Loucy (cell line): ENCODE results near the gene POLR3E.

ENCODE experiments used
- H2AFZ ChIP-seq: fragments of 200-600 bp; sonication (generic); 2 replicates; pipeline ENCODE4 v1.6.0; 2016; ENCODE audit warnings: antibody characterized with exemption, mild to moderate bottlenecking, low read length, moderate library complexity
- H3F3A ChIP-seq: fragments of 200-600 bp; 2 replicates; pipeline ENCODE4 v1.6.0; 2016; ENCODE audit warnings: antibody characterized with exemption, low read depth, mild to moderate bottlenecking
- H3K27me3 ChIP-seq: fragments of 200-600 bp; sonication (generic); 2 replicates; pipeline ENCODE4 v1.6.1; 2014; ENCODE audit warnings: low read length, mild to moderate bottlenecking; ENCODE audit not compliant: insufficient read depth, poor library complexity, severe bottlenecking
- H3K36me3 ChIP-seq: fragments of 200-600 bp; sonication (generic); 2 replicates; pipeline ENCODE4 v1.6.1; 2016; ENCODE audit warnings: low read length; ENCODE audit not compliant: insufficient read depth
- H3K4me1 ChIP-seq: fragments of 200-600 bp; sonication (generic); 2 replicates; pipeline ENCODE4 v1.5.1; 2014; ENCODE audit warnings: low read length, mild to moderate bottlenecking; ENCODE audit not compliant: insufficient read depth, poor library complexity, severe bottlenecking
- H3K4me2 ChIP-seq: fragments of 200-600 bp; sonication (generic); 2 replicates; pipeline ENCODE4 v1.6.0; 2014; ENCODE audit warnings: antibody characterized with exemption, low read length, low read depth, mild to moderate bottlenecking; ENCODE audit not compliant: poor library complexity, severe bottlenecking
- H3K4me3 ChIP-seq: fragments of 200-600 bp; sonication (generic); 2 replicates; pipeline ENCODE4 v1.5.1; 2014; ENCODE audit warnings: low read length, mild to moderate bottlenecking, mixed read lengths; ENCODE audit not compliant: poor library complexity, severe bottlenecking
- H3K79me2 ChIP-seq: fragments of 200-600 bp; sonication (generic); 2 replicates; pipeline ENCODE4 v1.6.1; 2014; ENCODE audit warnings: low read length; ENCODE audit not compliant: insufficient read depth
- H3K9ac ChIP-seq: fragments of 200-600 bp; sonication (generic); 2 replicates; pipeline ENCODE4 v1.6.0; 2014; ENCODE audit warnings: mild to moderate bottlenecking, low read depth, low read length, moderate library complexity; ENCODE audit not compliant: poor library complexity, severe bottlenecking
- H3K9me2 ChIP-seq: fragments of 200-600 bp; sonication (generic); replicated peaks from 2 replicates; pipeline ENCODE4 v1.6.1; 2016; ENCODE audit warnings: low read depth, low read length, mixed read lengths
- H3K9me3 ChIP-seq: fragments of 200-600 bp; sonication (generic); 2 replicates; pipeline ENCODE4 v1.6.1; 2014; ENCODE audit warnings: mild to moderate bottlenecking, antibody characterized with exemption, low read length, low read depth; ENCODE audit not compliant: insufficient read depth
- H4K20me1 ChIP-seq: fragments of 200-600 bp; sonication (generic); 2 replicates; pipeline ENCODE4 v1.6.0; 2014; ENCODE audit warnings: antibody characterized with exemption, low read length, mild to moderate bottlenecking; ENCODE audit not compliant: insufficient read depth, poor library complexity, severe bottlenecking
- EZH2phosphoT487 ChIP-seq: fragments of 200-600 bp; IDR thresholded peaks from 2 replicates; pipeline ENCODE4 v1.6.1; 2018; ENCODE audit warnings: antibody characterized with exemption, mild to moderate bottlenecking, moderate library complexity, borderline replicate concordance
- TF ChIP-seq, protein P1 (sequence below): fragments of 200-600 bp; sonication (generic); conservative IDR thresholded peaks from 2 replicates; pipeline ENCODE4 v1.5.1; 2014; ENCODE audit warnings: mild to moderate bottlenecking, antibody characterized with exemption, low read length

POLR3E gene

DNA sequence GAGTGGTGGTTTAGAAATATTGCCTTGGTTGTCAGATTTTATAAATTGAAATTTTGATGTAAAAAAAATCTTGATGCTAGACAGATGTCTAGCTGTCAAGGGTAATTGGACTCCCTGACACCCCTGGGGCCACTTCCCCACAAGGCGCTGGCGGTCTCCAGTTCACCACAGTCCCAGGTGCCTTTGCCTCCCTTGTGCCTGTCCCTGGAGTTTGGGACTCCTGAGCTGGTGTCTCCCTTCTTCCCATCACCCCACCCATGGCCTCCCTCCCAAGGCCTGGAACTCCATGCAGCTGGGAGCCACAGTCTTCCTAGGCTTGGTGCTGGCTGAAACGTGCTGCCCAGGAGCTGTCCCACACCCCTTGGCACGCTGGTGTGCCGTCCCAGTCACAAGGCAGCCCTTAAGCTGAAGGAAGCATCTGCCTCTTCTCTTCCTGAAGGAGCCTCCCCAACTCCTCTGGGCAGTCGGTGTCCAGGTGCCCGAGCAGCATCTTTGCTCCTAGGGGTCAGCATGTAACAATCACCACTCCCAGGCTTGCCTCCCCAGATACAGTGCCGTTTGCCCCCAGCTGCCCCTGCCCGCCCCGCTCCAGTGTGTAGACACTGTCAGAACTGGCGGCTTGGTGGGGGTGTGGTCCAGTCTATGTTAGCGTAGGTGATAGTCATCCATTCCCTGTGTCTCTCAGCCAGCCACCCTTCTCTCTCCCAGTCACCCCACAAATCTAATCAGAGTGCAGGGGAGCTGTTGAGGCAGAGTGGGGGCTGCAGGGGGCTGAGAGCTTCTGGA lies 26.2 kb downstream of the POLR3E start:
- no peaks in the 10 kb centered on the region for H3F3A ChIP-seq
- no peaks in the 10 kb centered on the region for H3K79me2 ChIP-seq
- H3K27me3 ChIP-seq, result no peaks in the 10 kb centered on the region
- H3K9me3 ChIP-seq, result no peaks in the 10 kb centered on the region
- no peak overlapping the region for H2AFZ ChIP-seq
- H3K9me2 ChIP-seq, result no peaks in the 10 kb centered on the region
- H3K4me2 ChIP-seq, result no peak overlapping the region
- H3K4me1 ChIP-seq, result no peaks in the 10 kb centered on the region
- no peak overlapping the region for H3K4me3 ChIP-seq
- H3K9ac ChIP-seq, result no peak overlapping the region
- TF ChIP-seq EZH2phosphoT487, result no peak
- TF ChIP-seq, protein P1, sequence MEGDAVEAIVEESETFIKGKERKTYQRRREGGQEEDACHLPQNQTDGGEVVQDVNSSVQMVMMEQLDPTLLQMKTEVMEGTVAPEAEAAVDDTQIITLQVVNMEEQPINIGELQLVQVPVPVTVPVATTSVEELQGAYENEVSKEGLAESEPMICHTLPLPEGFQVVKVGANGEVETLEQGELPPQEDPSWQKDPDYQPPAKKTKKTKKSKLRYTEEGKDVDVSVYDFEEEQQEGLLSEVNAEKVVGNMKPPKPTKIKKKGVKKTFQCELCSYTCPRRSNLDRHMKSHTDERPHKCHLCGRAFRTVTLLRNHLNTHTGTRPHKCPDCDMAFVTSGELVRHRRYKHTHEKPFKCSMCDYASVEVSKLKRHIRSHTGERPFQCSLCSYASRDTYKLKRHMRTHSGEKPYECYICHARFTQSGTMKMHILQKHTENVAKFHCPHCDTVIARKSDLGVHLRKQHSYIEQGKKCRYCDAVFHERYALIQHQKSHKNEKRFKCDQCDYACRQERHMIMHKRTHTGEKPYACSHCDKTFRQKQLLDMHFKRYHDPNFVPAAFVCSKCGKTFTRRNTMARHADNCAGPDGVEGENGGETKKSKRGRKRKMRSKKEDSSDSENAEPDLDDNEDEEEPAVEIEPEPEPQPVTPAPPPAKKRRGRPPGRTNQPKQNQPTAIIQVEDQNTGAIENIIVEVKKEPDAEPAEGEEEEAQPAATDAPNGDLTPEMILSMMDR, result no peak
- H4K20me1 ChIP-seq, result peaks cover 2% of the 10 kb centered on the region
- peaks cover 79% of the 10 kb centered on the region; the same call in 1 of the 2 replicates for H3K36me3 ChIP-seq

DNA sequence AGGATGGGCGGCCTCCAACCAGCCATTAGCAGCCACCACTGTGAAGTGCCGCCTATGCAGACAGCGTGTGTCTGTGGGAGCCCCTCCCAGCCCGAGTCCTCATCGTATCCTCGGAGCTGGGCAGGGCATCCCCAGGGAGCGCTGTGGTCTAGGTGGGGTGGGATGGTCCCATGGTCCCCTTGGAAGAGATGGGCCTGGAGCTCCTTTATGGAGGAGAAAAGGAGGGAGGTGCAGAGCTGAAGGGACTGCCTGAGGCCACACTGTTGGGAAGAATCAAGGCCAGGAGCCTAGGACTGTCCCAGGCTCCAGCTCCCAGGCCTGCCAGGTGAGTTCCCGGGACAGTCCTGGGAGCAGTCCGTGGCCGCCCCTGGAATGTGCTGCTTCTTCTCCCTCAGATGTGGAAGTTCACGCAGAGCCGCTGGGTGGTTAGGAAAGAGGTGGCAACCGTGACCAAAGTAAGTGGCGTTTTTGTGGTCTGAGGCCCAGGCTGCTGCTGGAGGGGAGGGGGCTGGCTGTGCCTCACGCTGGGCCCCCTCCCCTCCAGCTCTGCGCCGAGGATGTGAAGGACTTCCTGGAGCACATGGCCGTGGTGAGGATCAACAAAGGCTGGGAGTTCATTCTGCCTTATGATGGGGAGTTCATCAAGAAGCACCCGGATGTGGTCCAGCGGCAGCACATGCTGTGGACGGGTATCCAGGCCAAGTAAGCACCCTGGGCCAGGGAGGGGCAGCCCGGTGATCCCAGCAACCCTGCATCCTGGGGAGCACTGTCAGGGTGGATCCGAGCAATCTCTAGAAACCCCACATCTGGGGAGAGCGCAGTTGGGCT lies 27.0 kb downstream of the POLR3E start:
- H3K9ac ChIP-seq, result no peak overlapping the region
- H3K4me2 ChIP-seq, result no peak overlapping the region
- peaks cover 80% of the 10 kb centered on the region; the same call in 1 of the 2 replicates for H3K36me3 ChIP-seq
- no peak for TF ChIP-seq EZH2phosphoT487
- TF ChIP-seq, protein P1, result no peak
- H3K9me3 ChIP-seq, result no peaks in the 10 kb centered on the region
- H4K20me1 ChIP-seq, result peaks cover 2% of the 10 kb centered on the region
- no peak overlapping the region for H2AFZ ChIP-seq
- H3K9me2 ChIP-seq, result no peaks in the 10 kb centered on the region
- H3K4me1 ChIP-seq, result no peaks in the 10 kb centered on the region
- no peaks in the 10 kb centered on the region for H3K27me3 ChIP-seq
- no peak overlapping the region for H3K4me3 ChIP-seq
- H3K79me2 ChIP-seq, result no peaks in the 10 kb centered on the region
- H3F3A ChIP-seq, result no peaks in the 10 kb centered on the region

DNA sequence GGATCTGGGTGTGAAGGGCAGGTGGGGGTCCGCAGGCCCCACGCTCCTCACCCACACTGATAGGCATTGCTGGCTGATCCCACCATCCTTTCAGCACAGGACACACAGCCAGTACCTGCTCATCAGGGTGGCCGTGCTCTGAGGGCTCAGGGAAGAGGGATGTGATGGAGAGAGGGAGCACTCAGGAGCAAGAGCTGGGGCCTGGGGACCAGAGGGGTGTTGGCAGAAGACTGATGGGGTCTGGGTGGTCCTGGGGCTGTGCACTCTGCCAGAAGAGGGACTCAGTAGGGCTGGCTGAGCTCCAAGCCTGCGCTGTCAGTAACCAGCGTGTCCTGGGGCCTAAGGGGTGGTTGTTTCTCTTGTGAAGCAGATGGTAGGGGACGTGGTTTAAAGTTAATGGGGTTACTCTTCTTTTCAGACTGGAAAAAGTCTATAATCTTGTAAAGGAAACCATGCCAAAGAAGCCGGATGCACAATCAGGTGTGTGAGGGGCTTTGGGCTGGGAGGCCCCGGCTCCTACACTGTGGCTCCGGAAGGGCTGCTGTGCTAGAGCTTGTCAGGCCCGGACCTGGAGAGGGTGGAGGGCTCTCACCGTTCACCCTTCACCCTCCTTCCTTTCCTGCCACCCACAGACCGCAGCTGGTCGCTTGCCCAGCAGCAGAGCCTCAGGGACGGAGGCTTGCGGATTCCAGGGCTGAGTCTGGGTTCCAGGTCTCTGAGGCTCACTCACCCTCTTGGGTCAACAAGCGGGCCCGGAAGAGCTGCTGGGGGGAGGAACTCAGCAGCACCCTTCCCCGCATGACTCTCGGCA lies 27.8 kb downstream of the POLR3E start:
- Histone ChIP-seq H4K20me1 (peaks cover 2% of the 10 kb centered on the region), H3F3A (no peaks in the 10 kb centered on the region), H3K4me3 (no peak overlapping the region), H3K9ac (no peak overlapping the region), H3K79me2 (no peaks in the 10 kb centered on the region), H3K4me1 (no peaks in the 10 kb centered on the region), H3K9me3 (no peaks in the 10 kb centered on the region), H3K36me3 (peaks cover 73% of the 10 kb centered on the region; the same call in 1 of the 2 replicates), H3K4me2 (no peak overlapping the region), H2AFZ (no peak overlapping the region), H3K27me3 (no peaks in the 10 kb centered on the region), H3K9me2 (no peaks in the 10 kb centered on the region)
- TF ChIP-seq, protein P1, result no peak
- TF ChIP-seq EZH2phosphoT487, result no peak
